ENCODE data around the gene LRCH1.

Gene LRCH1

DNA sequence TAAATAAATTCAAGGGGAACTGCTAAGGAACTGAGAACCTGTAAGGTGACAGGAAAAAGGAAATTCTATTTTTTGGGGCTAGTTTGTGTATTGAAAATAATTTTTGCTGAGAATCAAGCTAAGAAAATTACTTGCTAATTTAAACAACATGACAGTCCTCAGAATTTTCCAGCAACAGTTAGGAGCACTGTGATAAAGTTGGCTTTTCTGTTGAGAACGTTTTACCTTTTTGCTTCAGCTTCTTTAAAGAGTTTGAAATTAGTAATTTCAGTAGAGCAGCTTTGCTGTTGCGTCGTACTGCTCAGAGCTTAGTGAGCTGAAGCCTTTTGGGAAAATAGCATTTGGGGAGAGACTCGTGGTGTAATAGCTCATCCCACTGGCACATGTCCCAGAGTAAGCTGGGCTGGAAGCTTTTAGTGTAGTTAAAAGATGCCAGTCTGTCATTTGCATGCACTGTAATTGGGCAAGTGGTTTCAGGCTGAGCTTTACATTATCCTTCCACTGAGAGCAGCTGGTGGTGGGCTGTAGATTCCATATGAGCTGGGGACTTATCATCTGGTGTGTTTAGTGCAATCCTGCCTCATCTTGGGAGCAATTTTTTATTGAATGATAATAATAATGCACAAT, 69.8 kb downstream of the LRCH1 start:
- Histone ChIP-seq H4K8ac (ENCODE audit: low read depth, low read length) (no peak overlapping the region), H2BK5ac (ENCODE audit: low read length) (no peak overlapping the region), H2AK5ac (ENCODE audit: low read depth, low read length) (no peak overlapping the region), H2AFZ (ENCODE audit: low read length) (no peak overlapping the region), H3K14ac (ENCODE audit: low read length) (no peak overlapping the region), H3K4me2 (ENCODE audit: insufficient read depth, low read length, poor library complexity, severe bottlenecking) (no peak overlapping the region), H3K4me1 (ENCODE audit: control insufficient read depth in 2 of 2, insufficient read depth in 1 of 2, low read depth in 1 of 2, low read length in 2 of 2) (peaks cover 2 to 10% of the 10 kb centered on the region in 2 donors), H2BK12ac (ENCODE audit: low read length) (no peak overlapping the region), H3K18ac (ENCODE audit: low read length) (no peak overlapping the region), H4K91ac (ENCODE audit: low read depth, low read length, poor library complexity) (no peak overlapping the region), H3K9ac (ENCODE audit: low read depth, low read length, poor library complexity) (no peak overlapping the region), H3K4ac (ENCODE audit: low read length) (no peak overlapping the region), H3K9me3 (replicated peaks in 1 of 2; ENCODE audit: control insufficient read depth in 2 of 2, insufficient read depth in 1 of 2, low read depth in 1 of 2, low read length in 2 of 2) (no peaks in the 10 kb centered on the region), H3K36me3 (replicated peaks in 1 of 2; ENCODE audit: control insufficient read depth in 2 of 2, insufficient read depth in 2 of 2, low read length in 2 of 2) (no peaks in the 10 kb centered on the region), H3K27me3 (ENCODE audit: control insufficient read depth in 3 of 3, insufficient read depth in 3 of 3, low read depth in 1 of 3, low read length in 3 of 3) (no peaks in the 10 kb centered on the region), H3K79me1 (ENCODE audit: low read depth, low read length) (no peaks in the 10 kb centered on the region), H2BK15ac (ENCODE audit: low read length) (no peak overlapping the region), H3K4me3 (ENCODE audit: low read length in 2 of 2) (no peak overlapping the region), H2BK120ac (ENCODE audit: low read depth, low read length) (no peak overlapping the region), H3K27ac (replicated peaks; ENCODE audit: low read length) (no peak overlapping the region), H3K23ac (ENCODE audit: low read depth, low read length, poor library complexity) (no peak overlapping the region)
- no CpG with 5 or more reads among the region's 4 CpGs for WGBS, 2 donors (ENCODE audit: extremely low coverage in 2 of 2, insufficient read length in 2 of 2, insufficient replicate concordance in 1 of 2)
- no peak for DNase-seq (ENCODE audit: low spot score)

DNA sequence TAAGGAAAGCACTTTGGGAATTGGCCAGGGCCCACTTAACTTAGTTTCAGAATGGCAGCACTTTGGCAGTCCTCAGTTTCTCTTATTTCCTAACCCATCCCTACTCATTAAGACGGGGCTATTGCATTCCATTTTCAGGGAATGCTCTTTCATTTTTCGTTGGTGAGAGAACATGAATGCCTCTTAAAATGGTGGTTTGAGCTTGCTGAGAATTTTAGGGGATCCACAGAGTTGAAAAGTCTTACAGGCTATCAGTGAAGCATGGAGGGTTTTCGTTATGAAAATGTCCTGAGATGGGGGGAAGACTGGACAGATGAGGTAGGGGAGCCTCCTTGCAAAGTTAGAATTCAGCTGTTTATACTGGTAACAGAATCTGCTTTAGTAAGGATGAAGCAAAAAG, 71.4 kb downstream of the LRCH1 start:
- Histone ChIP-seq H2BK15ac (ENCODE audit: low read length) (no peak overlapping the region), H3K27me3 (ENCODE audit: control insufficient read depth in 3 of 3, insufficient read depth in 3 of 3, low read depth in 1 of 3, low read length in 3 of 3) (no peaks in the 10 kb centered on the region), H3K27ac (replicated peaks; ENCODE audit: low read length) (no peak overlapping the region), H2AK5ac (ENCODE audit: low read depth, low read length) (no peak overlapping the region), H3K79me1 (ENCODE audit: low read depth, low read length) (no peaks in the 10 kb centered on the region), H3K9ac (ENCODE audit: low read depth, low read length, poor library complexity) (no peak overlapping the region), H3K14ac (ENCODE audit: low read length) (no peak overlapping the region), H3K4me2 (ENCODE audit: insufficient read depth, low read length, poor library complexity, severe bottlenecking) (no peak overlapping the region), H3K18ac (ENCODE audit: low read length) (no peak overlapping the region), H3K9me3 (replicated peaks in 1 of 2; ENCODE audit: control insufficient read depth in 2 of 2, insufficient read depth in 1 of 2, low read depth in 1 of 2, low read length in 2 of 2) (no peaks in the 10 kb centered on the region), H3K36me3 (replicated peaks in 1 of 2; ENCODE audit: control insufficient read depth in 2 of 2, insufficient read depth in 2 of 2, low read length in 2 of 2) (no peaks in the 10 kb centered on the region), H3K4ac (ENCODE audit: low read length) (no peak overlapping the region), H3K4me1 (ENCODE audit: control insufficient read depth in 2 of 2, insufficient read depth in 1 of 2, low read depth in 1 of 2, low read length in 2 of 2) (peaks cover 3 to 10% of the 10 kb centered on the region in 2 donors), H3K23ac (ENCODE audit: low read depth, low read length, poor library complexity) (no peak overlapping the region), H4K8ac (ENCODE audit: low read depth, low read length) (no peak overlapping the region), H2AFZ (ENCODE audit: low read length) (no peak overlapping the region), H2BK12ac (ENCODE audit: low read length) (no peak overlapping the region), H3K4me3 (ENCODE audit: low read length in 2 of 2) (no peak overlapping the region), H2BK120ac (ENCODE audit: low read depth, low read length) (no peak overlapping the region), H2BK5ac (ENCODE audit: low read length) (no peak overlapping the region), H4K91ac (ENCODE audit: low read depth, low read length, poor library complexity) (no peak overlapping the region)
- no peak for DNase-seq (ENCODE audit: low spot score)
- WGBS, 2 donors (ENCODE audit: extremely low coverage in 2 of 2, insufficient read length in 2 of 2, insufficient replicate concordance in 1 of 2), result no CpG with 5 or more reads among the region's 3 CpGs

DNA sequence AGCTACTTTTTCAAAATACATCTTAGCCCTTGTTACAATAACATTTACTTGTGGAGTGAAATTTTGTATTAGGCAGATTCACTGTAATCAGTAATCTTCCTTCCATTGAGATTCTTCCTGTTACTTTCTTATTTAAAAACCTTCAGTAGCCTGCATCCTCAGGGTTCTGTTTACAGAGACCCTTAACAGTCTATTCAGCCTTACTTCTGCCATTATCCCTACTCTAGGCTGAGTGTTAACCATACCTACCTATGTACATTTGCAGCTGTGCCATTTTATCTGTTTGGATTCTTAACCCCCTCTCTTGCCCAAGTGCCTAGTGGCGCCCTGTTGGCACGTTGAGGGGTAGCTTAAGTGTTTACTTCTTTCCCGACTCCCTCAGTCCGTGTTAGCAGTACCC, 71.9 kb downstream of the LRCH1 start:
- Histone ChIP-seq H2BK12ac (ENCODE audit: low read length) (no peak overlapping the region), H3K27ac (replicated peaks; ENCODE audit: low read length) (no peak overlapping the region), H2BK5ac (ENCODE audit: low read length) (no peak overlapping the region), H3K23ac (ENCODE audit: low read depth, low read length, poor library complexity) (no peak overlapping the region), H3K4me2 (ENCODE audit: insufficient read depth, low read length, poor library complexity, severe bottlenecking) (no peak overlapping the region), H2AFZ (ENCODE audit: low read length) (no peak overlapping the region), H3K27me3 (ENCODE audit: control insufficient read depth in 3 of 3, insufficient read depth in 3 of 3, low read depth in 1 of 3, low read length in 3 of 3) (no peaks in the 10 kb centered on the region), H4K8ac (ENCODE audit: low read depth, low read length) (no peak overlapping the region), H3K14ac (ENCODE audit: low read length) (no peak overlapping the region), H3K9ac (ENCODE audit: low read depth, low read length, poor library complexity) (no peak overlapping the region), H3K4ac (ENCODE audit: low read length) (no peak overlapping the region), H3K36me3 (replicated peaks in 1 of 2; ENCODE audit: control insufficient read depth in 2 of 2, insufficient read depth in 2 of 2, low read length in 2 of 2) (no peaks in the 10 kb centered on the region), H2BK15ac (ENCODE audit: low read length) (no peak overlapping the region), H4K91ac (ENCODE audit: low read depth, low read length, poor library complexity) (no peak overlapping the region), H3K4me1 (ENCODE audit: control insufficient read depth in 2 of 2, insufficient read depth in 1 of 2, low read depth in 1 of 2, low read length in 2 of 2) (peaks cover 7 to 10% of the 10 kb centered on the region in 2 donors), H3K79me1 (ENCODE audit: low read depth, low read length) (no peaks in the 10 kb centered on the region), H2AK5ac (ENCODE audit: low read depth, low read length) (no peak overlapping the region), H2BK120ac (ENCODE audit: low read depth, low read length) (no peak overlapping the region), H3K9me3 (replicated peaks in 1 of 2; ENCODE audit: control insufficient read depth in 2 of 2, insufficient read depth in 1 of 2, low read depth in 1 of 2, low read length in 2 of 2) (no peaks in the 10 kb centered on the region), H3K4me3 (ENCODE audit: low read length in 2 of 2) (no peak overlapping the region), H3K18ac (ENCODE audit: low read length) (no peak overlapping the region)
- no CpG with 5 or more reads among the region's 4 CpGs for WGBS, 2 donors (ENCODE audit: extremely low coverage in 2 of 2, insufficient read length in 2 of 2, insufficient replicate concordance in 1 of 2)
- DNase-seq (ENCODE audit: low spot score), result no peak

DNA sequence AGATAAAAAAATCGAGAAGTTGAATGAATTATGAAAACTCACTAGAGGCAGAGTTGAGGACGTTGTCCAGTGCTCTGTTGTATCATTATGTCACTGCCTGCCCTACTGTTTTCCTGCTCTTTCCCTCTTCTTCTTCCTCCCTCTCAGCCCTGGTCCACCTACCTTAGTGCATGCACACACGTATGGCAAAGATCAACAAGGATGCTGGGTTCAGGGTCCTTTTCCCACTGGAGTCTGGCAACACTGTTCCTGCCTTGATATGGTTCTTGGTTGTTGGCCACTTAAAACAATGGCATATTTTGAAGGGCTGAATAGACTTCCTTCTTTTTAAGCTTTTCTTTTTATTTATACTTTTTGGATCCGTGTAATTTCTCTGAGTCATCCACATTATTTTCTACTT, 74.5 kb downstream of the LRCH1 start:
- H3K9me3 ChIP-seq (replicated peaks in 1 of 2; ENCODE audit: control insufficient read depth in 2 of 2, insufficient read depth in 1 of 2, low read depth in 1 of 2, low read length in 2 of 2), result no peaks in the 10 kb centered on the region
- no peak overlapping the region for H3K23ac ChIP-seq (ENCODE audit: low read depth, low read length, poor library complexity)
- H3K18ac ChIP-seq (ENCODE audit: low read length), result no peak overlapping the region
- no peak overlapping the region for H2BK120ac ChIP-seq (ENCODE audit: low read depth, low read length)
- H3K4ac ChIP-seq (ENCODE audit: low read length), result no peak overlapping the region
- no peak overlapping the region for H2BK15ac ChIP-seq (ENCODE audit: low read length)
- H3K4me1 ChIP-seq (ENCODE audit: control insufficient read depth in 2 of 2, insufficient read depth in 1 of 2, low read depth in 1 of 2, low read length in 2 of 2), result peaks cover 5 to 11% of the 10 kb centered on the region in 2 donors
- no peak overlapping the region for H3K14ac ChIP-seq (ENCODE audit: low read length)
- H2AK5ac ChIP-seq (ENCODE audit: low read depth, low read length), result no peak overlapping the region
- H3K36me3 ChIP-seq (replicated peaks in 1 of 2; ENCODE audit: control insufficient read depth in 2 of 2, insufficient read depth in 2 of 2, low read length in 2 of 2), result no peaks in the 10 kb centered on the region
- WGBS, 2 donors (ENCODE audit: extremely low coverage in 2 of 2, insufficient read length in 2 of 2, insufficient replicate concordance in 1 of 2), result no CpG with 5 or more reads among the region's 4 CpGs
- no peak overlapping the region for H4K8ac ChIP-seq (ENCODE audit: low read depth, low read length)
- DNase-seq (ENCODE audit: low spot score), result no peak
- no peaks in the 10 kb centered on the region for H3K79me1 ChIP-seq (ENCODE audit: low read depth, low read length)
- no peak overlapping the region for H3K9ac ChIP-seq (ENCODE audit: low read depth, low read length, poor library complexity)
- no peak overlapping the region for H4K91ac ChIP-seq (ENCODE audit: low read depth, low read length, poor library complexity)
- H2BK5ac ChIP-seq (ENCODE audit: low read length), result no peak overlapping the region
- no peak overlapping the region for H2BK12ac ChIP-seq (ENCODE audit: low read length)
- H3K27ac ChIP-seq (replicated peaks; ENCODE audit: low read length), result no peak overlapping the region
- no peak overlapping the region for H3K4me2 ChIP-seq (ENCODE audit: insufficient read depth, low read length, poor library complexity, severe bottlenecking)
- H2AFZ ChIP-seq (ENCODE audit: low read length), result no peak overlapping the region
- H3K27me3 ChIP-seq (ENCODE audit: control insufficient read depth in 3 of 3, insufficient read depth in 3 of 3, low read depth in 1 of 3, low read length in 3 of 3), result no peaks in the 10 kb centered on the region
- H3K4me3 ChIP-seq (ENCODE audit: low read length in 2 of 2), result no peak overlapping the region

Data from neuronal stem cell (in vitro differentiated cells).